Fibroblast of lung (primary cell): Measurements from ENCODE around the gene ANGEL2.

Source experiments
- EZH2 ChIP-seq: IDR thresholded peaks from 2 replicates; pipeline ENCODE4 v1.5.1; 2012; ENCODE audit warnings: low read length, control low read depth, mild to moderate bottlenecking; ENCODE audit errors: missing control alignments
- TF ChIP-seq, protein P1 (sequence below), 2 donors: IDR thresholded peaks in 1 of 2; conservative IDR thresholded peaks in 1 of 2; 1 replicate in 1 of 2; 2 replicates in 1 of 2; pipeline ENCODE4 v1.5.1; 2011 to 2012; ENCODE audit warnings: low read length in 2 of 2, control low read depth in 1 of 2, inconsistent platforms in 1 of 2, low read depth in 1 of 2, mild to moderate bottlenecking in 1 of 2

DNA sequence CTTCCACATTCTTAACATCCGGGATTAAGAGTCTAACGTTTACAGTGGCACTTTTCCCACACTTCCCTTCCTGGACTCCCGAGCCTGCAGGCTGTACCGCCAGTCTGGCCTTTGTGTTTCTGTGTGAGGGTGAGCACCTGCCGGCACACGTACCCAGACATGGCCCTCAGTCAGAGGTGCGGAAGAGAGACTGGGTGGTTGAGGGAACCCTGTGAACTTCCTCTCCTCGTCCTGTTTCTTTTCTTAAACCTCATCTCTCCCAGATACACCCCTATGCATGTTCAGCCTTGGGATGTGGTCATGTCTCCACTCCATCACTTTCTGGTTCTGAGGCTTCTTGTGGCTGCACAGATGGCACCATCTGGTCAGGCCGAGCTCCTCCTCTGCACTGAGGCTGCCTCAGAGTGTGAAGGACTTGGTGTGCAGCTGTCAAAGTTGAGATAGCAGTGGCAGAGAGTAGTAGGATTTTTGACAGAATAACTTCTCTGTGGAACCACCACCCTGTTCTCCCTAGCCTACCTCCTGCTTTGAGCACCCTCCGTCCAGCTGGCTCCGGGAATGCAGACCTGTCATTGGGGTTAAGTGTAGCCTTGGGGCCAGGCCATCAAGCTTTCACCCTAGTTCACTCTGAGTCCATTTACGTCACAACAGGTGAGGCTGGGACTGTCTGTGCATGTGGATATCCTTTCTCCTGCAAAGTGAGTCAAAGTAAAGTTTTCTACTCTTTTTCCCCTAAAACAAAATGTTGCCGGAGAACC, 33.9 kb downstream of the ANGEL2 start:
- TF ChIP-seq, protein P1, sequence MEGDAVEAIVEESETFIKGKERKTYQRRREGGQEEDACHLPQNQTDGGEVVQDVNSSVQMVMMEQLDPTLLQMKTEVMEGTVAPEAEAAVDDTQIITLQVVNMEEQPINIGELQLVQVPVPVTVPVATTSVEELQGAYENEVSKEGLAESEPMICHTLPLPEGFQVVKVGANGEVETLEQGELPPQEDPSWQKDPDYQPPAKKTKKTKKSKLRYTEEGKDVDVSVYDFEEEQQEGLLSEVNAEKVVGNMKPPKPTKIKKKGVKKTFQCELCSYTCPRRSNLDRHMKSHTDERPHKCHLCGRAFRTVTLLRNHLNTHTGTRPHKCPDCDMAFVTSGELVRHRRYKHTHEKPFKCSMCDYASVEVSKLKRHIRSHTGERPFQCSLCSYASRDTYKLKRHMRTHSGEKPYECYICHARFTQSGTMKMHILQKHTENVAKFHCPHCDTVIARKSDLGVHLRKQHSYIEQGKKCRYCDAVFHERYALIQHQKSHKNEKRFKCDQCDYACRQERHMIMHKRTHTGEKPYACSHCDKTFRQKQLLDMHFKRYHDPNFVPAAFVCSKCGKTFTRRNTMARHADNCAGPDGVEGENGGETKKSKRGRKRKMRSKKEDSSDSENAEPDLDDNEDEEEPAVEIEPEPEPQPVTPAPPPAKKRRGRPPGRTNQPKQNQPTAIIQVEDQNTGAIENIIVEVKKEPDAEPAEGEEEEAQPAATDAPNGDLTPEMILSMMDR (conservative IDR thresholded peaks at IDR 0.05 in 1 of 2, IDR thresholded peaks at IDR 0.05 in 1 of 2; ENCODE audit: low read depth in 1 of 2, low read length in 2 of 2) = no peak
- TF ChIP-seq EZH2 = no peak
